PC-9 (cell line): ENCODE results near the gene DACT2.

Experiments used
- CTCF ChIP-seq: fragments of 200-600 bp; sonication (generic); conservative IDR thresholded peaks from 2 replicates; pipeline ENCODE4 v1.6.1; 2017; ENCODE audit warnings: mixed run types, antibody characterized with exemption, mild to moderate bottlenecking, moderate library complexity
- EZH2 ChIP-seq: fragments of 200-600 bp; sonication (generic); IDR thresholded peaks from 2 replicates; pipeline ENCODE4 v1.8.0; 2017; ENCODE audit warnings: antibody characterized with exemption, low read depth

- TF ChIP-seq CTCF (no peak), EZH2 (no peak)
Measured at GRCh38 chr6:168265827-168266815, 53.5 kb downstream of the DACT2 start.
